Lower leg skin (tissue), 4 donors: ENCODE measurements around the gene MBOAT7. TPM values are rescaled to one million over a fixed set of nuclear protein-coding genes. Genes with fewer than 3 reads are reported as not detected.

Experiments
- DNase-seq, 2 donors: peaks; one replicate each; pipeline ENCODE4 v3.0.0-alpha.2; 2019; ENCODE audit warnings: low spot score in 2 of 2
- H3K4me3 ChIP-seq: fragments of 200-600 bp; sonication (generic); 2 replicates; pipeline ENCODE4 v1.5.1; 2017; ENCODE audit warnings: mild to moderate bottlenecking, low read depth; ENCODE audit not compliant: poor library complexity, severe bottlenecking
- POLR2A ChIP-seq, 2 donors: fragments of 450-650 bp; IDR thresholded peaks; one replicate each; pipeline ENCODE4 v1.6.1; 2016 to 2017; ENCODE audit warnings: antibody characterized with exemption in 2 of 2, mild to moderate bottlenecking in 1 of 2, moderate library complexity in 1 of 2
- WGBS, 2 donors: methylation state at CpG; one replicate each; pipeline ENCODE4 v1.1.5; 2018; 5-methylcytosine and 5-hydroxymethylcytosine counted together
- intact Hi-C: fragments of 100-400 bp; cut with DNase I; formaldehyde crosslinking; loops from one replicate; pipeline ENCODE4 v1.15.0; 2023; ENCODE audit warnings: low total_unique reads
- total RNA-seq, 4 donors: library from RNA; depleted of rRNA; stranded (reverse); fragments of >200 nt; gene quantifications; one replicate each; pipeline ENCODE4 v1.1.0, GENCODE V29; 2016
- TF ChIP-seq, protein P1 (sequence below), 3 donors: fragments of 450-650 bp; IDR thresholded peaks; one replicate each; pipeline ENCODE4 v1.5.1; 2016; ENCODE audit warnings: antibody characterized with exemption in 3 of 3, mild to moderate bottlenecking in 3 of 3, moderate library complexity in 2 of 3

MBOAT7 gene
- total RNA-seq, 4 donors from 2014 or later = 57.4 to 117 (median 62.2) TPM

DNA sequence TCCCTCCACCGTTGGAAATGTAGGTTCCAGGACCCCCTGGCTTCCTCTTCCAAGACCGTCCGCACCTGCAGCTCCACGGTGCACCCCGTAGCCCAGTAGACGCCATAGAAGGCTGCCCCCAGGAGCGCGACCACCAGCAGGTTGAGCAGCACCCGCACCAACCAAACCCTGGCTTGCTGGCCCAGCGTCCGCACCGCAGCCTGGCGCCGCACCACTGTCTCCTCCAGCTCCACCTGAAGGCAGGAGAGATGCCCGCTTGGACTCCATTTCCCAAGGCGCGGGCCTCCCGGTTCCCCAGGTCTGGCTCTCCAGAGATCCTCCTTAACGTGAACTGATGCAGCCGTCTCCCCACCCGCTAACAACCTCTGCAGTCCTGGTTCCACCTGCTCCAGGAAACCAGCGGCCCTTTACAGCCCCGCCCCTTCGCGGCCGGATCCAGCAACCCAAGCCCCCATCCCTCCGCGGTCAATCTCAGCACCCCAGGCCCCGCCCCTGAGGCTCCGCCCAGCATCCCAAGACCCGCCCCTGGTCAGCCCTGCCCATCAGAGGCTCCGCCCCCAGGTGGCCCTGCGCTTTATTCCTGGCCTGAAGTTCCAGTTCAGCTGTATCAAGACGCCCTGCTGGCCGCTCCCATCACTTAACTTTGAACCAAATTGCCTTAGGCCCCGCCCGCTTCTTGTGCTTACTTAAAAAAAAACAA is 24.9 kb downstream of the MBOAT7 start:
- 19% methylated on average over 35 to 36 of the region's 37 CpGs for WGBS, 2 donors
- no peak for TF ChIP-seq POLR2A (IDR thresholded peaks at IDR 0.05)
- TF ChIP-seq, protein P1, sequence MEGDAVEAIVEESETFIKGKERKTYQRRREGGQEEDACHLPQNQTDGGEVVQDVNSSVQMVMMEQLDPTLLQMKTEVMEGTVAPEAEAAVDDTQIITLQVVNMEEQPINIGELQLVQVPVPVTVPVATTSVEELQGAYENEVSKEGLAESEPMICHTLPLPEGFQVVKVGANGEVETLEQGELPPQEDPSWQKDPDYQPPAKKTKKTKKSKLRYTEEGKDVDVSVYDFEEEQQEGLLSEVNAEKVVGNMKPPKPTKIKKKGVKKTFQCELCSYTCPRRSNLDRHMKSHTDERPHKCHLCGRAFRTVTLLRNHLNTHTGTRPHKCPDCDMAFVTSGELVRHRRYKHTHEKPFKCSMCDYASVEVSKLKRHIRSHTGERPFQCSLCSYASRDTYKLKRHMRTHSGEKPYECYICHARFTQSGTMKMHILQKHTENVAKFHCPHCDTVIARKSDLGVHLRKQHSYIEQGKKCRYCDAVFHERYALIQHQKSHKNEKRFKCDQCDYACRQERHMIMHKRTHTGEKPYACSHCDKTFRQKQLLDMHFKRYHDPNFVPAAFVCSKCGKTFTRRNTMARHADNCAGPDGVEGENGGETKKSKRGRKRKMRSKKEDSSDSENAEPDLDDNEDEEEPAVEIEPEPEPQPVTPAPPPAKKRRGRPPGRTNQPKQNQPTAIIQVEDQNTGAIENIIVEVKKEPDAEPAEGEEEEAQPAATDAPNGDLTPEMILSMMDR (IDR thresholded peaks at IDR 0.05) = no peak
- no peak overlapping the region for H3K4me3 ChIP-seq
- peak in 1 of 2 donors; percentile 94 for DNase-seq
- intact Hi-C loops = loop anchor here (5.0 kb wide), 1 partner anchor 68 kb away; no protein-coding TSS in a partner anchor

DNA sequence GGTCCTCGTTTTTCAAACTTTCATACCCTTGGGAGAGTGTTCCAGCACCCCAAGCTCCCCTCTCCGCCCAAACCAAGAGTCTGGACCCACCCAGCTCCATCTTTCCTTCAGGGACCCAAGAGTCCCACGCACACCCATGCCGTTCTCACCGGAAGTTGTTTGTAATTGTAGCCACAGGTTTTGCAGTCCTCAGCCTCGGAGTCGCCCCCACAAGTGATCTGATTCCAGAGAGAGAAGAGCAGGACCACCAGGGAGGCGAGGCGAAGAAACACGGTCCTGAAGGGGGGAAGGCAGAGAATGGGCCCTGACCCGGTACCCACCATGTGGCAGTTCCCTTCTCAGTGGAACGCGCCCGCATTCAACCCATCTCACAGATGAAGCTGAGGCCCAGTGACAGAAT is 26.5 kb downstream of the MBOAT7 start:
- intact Hi-C loops = no loop called here

DNA sequence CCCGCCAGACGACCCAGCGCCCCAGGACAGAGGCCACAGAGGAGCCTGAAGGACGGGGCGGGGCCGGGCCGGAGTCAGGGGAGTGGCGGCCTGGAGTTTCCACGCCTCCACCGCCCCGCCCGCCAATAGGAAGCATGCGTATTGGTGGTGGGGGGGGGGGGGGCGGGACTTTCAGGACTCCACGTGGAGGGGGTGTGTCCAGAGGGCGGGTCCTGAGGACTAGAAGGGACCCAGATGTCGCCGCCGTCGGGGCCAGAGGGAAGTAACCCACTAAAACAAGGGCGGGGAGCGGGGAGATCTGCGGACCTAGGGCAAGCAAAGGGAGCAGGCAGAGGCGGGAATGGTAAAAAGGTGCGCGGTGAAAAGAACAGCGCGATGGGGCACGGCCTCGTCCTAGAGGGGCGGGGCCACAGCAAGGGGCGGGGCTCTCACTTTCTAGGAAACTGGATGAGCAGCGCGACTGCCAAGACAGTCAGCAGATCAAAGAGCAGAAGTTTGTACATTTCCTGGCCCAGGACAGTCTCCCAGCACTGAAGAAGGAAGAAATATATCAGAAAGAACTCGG is 27.1 kb downstream of the MBOAT7 start:
- H3K4me3 ChIP-seq = no peak overlapping the region
- TF ChIP-seq, protein P1 (IDR thresholded peaks at IDR 0.05) = no peak
- TF ChIP-seq POLR2A (IDR thresholded peaks at IDR 0.05) = no peak
- DNase-seq = peak; percentile 81 to 96
- intact Hi-C loops = no loop called here
- WGBS, 2 donors = 1 to 2% methylated on average over 28 to 33 of the region's 35 CpGs

More for the DNA sequence above, 26.5 kb downstream of the MBOAT7 start:
- TF ChIP-seq POLR2A (IDR thresholded peaks at IDR 0.05) = no peak
- TF ChIP-seq, protein P1 (IDR thresholded peaks at IDR 0.05) = no peak
- WGBS, 2 donors = 68 to 71% methylated on average over 14 of the region's 14 CpGs
- DNase-seq = no peak
- H3K4me3 ChIP-seq = no peak overlapping the region

DNA sequence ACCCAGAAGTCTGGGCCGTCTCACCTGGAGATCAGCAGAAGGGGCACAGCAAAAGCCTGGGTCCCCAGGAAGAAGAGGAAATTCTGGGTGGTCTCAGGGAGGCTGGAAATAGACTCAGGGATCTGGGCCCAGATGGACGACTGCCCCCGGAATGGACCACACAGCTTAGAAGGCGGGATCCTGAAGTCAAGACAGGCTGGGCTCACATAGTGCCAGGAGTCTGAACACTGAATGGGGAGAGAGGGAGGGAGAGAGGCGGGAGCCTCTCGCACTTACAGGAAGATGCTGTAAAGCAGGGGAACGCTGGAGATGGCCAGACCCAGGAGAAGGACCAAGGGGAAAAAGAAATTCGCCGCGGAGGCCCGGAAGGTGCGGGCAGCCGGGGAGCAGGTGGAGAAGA is 28.5 kb downstream of the MBOAT7 start:
- DNase-seq = no peak
- intact Hi-C loops = no loop called here
- 29 to 37% methylated on average over 13 of the region's 13 CpGs for WGBS, 2 donors
- H3K4me3 ChIP-seq = no peak overlapping the region
- TF ChIP-seq, protein P1 (IDR thresholded peaks at IDR 0.05) = no peak
- TF ChIP-seq POLR2A (IDR thresholded peaks at IDR 0.05) = no peak

DNA sequence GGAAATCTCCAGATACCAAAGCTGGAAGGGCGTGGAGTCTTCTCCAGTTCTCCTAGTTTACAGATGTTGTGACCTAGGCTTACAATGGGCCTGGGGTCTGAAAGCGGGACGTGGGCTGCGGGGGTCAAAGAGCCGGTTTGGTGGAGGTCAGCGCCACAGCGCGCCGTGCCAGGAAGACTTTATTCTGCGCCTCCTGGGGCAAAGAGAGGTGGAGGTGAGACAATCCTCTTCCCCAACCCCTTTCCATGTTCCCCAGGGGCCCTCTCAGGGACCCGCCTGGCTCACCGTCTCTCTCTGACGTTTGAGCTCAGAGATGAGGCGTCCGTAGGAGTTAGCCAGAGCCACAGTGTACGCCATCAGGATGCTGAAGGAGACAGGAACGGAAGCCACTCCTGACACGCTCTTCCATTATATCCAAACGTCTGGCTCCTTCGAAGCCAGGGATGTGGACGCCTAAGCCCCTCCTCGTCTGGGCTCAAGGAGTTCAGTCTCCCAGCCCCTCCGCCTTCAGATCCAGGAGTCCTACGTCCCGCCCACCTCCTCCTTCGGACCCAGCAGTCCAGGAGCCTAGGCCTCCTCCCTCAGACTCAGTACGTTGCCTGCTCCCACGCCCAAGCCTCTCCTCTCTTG is 29.1 kb downstream of the MBOAT7 start:
- DNase-seq = no peak
- intact Hi-C loops = no loop called here
- H3K4me3 ChIP-seq = peak overlapping the region; percentile 42
- 1 to 2% methylated on average over 24 to 28 of the region's 28 CpGs for WGBS, 2 donors
- TF ChIP-seq POLR2A (IDR thresholded peaks at IDR 0.05) = no peak
- TF ChIP-seq, protein P1 (IDR thresholded peaks at IDR 0.05) = no peak
